ENCODE results near the gene RER1. TPM values are rescaled to one million over a fixed set of nuclear protein-coding genes. Genes with fewer than 3 reads are reported as not detected.

RER1 gene
- total RNA-seq, 1 donor from 2014 or later: 105 TPM

- TF ChIP-seq CTCF (IDR thresholded peaks at IDR 0.05): no peak
- CTCF ChIA-PET: no interaction called here
- no peak for ATAC-seq (ENCODE audit: low read depth)
These were observed 54.8 kb downstream of the RER1 start for GRCh38 chr1:2446394-2446793.

GRCh38 chr1:2446861-2447260 lies 55.2 kb downstream of the RER1 start:
- ChIA-PET CTCF (no interaction called here), POLR2A (no interaction called here)
- no peak for ATAC-seq (ENCODE audit: low read depth)
- no peak overlapping the region for H3K4me3 Mint-ChIP-seq
- no peaks in the 10 kb centered on the region for H3K36me3 Mint-ChIP-seq (ENCODE audit: low read depth)
- no peak for TF ChIP-seq CTCF (IDR thresholded peaks at IDR 0.05)
- no peaks in the 10 kb centered on the region for H3K9me3 Mint-ChIP-seq
- H3K27me3 Mint-ChIP-seq: peaks cover 8% of the 10 kb centered on the region
- intact Hi-C loops (cut with micrococcal nuclease): no loop called here
- no peak overlapping the region for H3K27ac Mint-ChIP-seq
- H3K4me1 Mint-ChIP-seq: no peaks in the 10 kb centered on the region
- DNase-seq: no peak

More at GRCh38 chr1:2446394-2446793, 54.8 kb downstream of the RER1 start:
- DNase-seq: no peak
- H3K4me3 Mint-ChIP-seq: no peak overlapping the region
- H3K4me1 Mint-ChIP-seq: no peaks in the 10 kb centered on the region
- H3K36me3 Mint-ChIP-seq (ENCODE audit: low read depth): no peaks in the 10 kb centered on the region
- no peak overlapping the region for H3K27ac Mint-ChIP-seq
- H3K9me3 Mint-ChIP-seq: no peaks in the 10 kb centered on the region
- POLR2A ChIA-PET: interaction anchor here (0.5 to 0.6 kb wide), 2 partner anchors 100 to 817 kb away, joined by 3 to 4 read pairs; no protein-coding TSS in a partner anchor
- H3K27me3 Mint-ChIP-seq: peaks cover 8% of the 10 kb centered on the region
- intact Hi-C loops (cut with micrococcal nuclease): no loop called here

GRCh38 chr1:2447276-2448097 lies 55.8 kb downstream of the RER1 start:
- ChIA-PET CTCF (no interaction called here), POLR2A (no interaction called here)
- H3K9me3 Mint-ChIP-seq: no peaks in the 10 kb centered on the region
- no peak overlapping the region for H3K4me3 Mint-ChIP-seq
- ATAC-seq (ENCODE audit: low read depth) (no peak), DNase-seq (no peak)
- no peaks in the 10 kb centered on the region for H3K4me1 Mint-ChIP-seq
- H3K27ac Mint-ChIP-seq: no peak overlapping the region
- intact Hi-C loops (cut with micrococcal nuclease): no loop called here
- no peak for TF ChIP-seq CTCF (IDR thresholded peaks at IDR 0.05)
- peaks cover 8% of the 10 kb centered on the region for H3K27me3 Mint-ChIP-seq
- no peaks in the 10 kb centered on the region for H3K36me3 Mint-ChIP-seq (ENCODE audit: low read depth)

- POLR2A ChIA-PET: no interaction called here
- ATAC-seq (ENCODE audit: low read depth) (no peak), DNase-seq (no peak)
- Mint-ChIP-seq H3K4me1 (no peaks in the 10 kb centered on the region), H3K27me3 (peaks cover 6% of the 10 kb centered on the region), H3K36me3 (ENCODE audit: low read depth) (no peaks in the 10 kb centered on the region), H3K9me3 (no peaks in the 10 kb centered on the region), H3K27ac (no peak overlapping the region), H3K4me3 (no peak overlapping the region)
- TF ChIP-seq CTCF (IDR thresholded peaks at IDR 0.05): no peak
- intact Hi-C loops (cut with micrococcal nuclease): no loop called here
- CTCF ChIA-PET: no interaction called here
These were observed 56.4 kb downstream of the RER1 start for GRCh38 chr1:2448098-2448445.

GRCh38 chr1:2449636-2450454 lies 58.2 kb downstream of the RER1 start:
- CTCF ChIA-PET: interaction anchor here (1.1 kb wide), 1 partner anchor 98 kb away, joined by 3 read pairs; no protein-coding TSS in a partner anchor
- no peak for ATAC-seq (ENCODE audit: low read depth)
- Mint-ChIP-seq H3K9me3 (no peaks in the 10 kb centered on the region), H3K27ac (no peak overlapping the region), H3K4me3 (no peak overlapping the region), H3K36me3 (ENCODE audit: low read depth) (no peaks in the 10 kb centered on the region), H3K4me1 (no peaks in the 10 kb centered on the region), H3K27me3 (peaks cover 5% of the 10 kb centered on the region)
- DNase-seq: no peak
- intact Hi-C loops (cut with micrococcal nuclease): no loop called here
- POLR2A ChIA-PET: no interaction called here
- TF ChIP-seq CTCF (IDR thresholded peaks at IDR 0.05): no peak
